Tibial artery (tissue), 4 donors: ENCODE measurements around the gene RASAL1.

Source experiments
- DNase-seq, 2 donors: peaks; one replicate each; pipeline ENCODE4 v3.0.0-alpha.2; 2019
- H3K27ac ChIP-seq, 2 donors: fragments of 200-600 bp; sonication (generic) in 1 of 2; 1 replicate in 1 of 2; 2 replicates in 1 of 2; pipeline ENCODE4 v1.5.1; 2018 to 2019; ENCODE audit warnings: mild to moderate bottlenecking in 1 of 2
- H3K27me3 ChIP-seq, 2 donors: fragments of 200-600 bp; sonication (generic) in 1 of 2; one replicate each; pipeline versions ENCODE4 v1.5.1 to v1.6.0; 2016 to 2019
- H3K36me3 ChIP-seq, 3 donors: fragments of 200-600 bp; sonication (generic) in 2 of 3; one replicate each; pipeline ENCODE4 v1.5.1; 2016 to 2019; ENCODE audit warnings: mild to moderate bottlenecking in 2 of 3
- H3K4me1 ChIP-seq, 4 donors: fragments of 200-600 bp; sonication (generic) in 2 of 4; 1 replicate in 3 of 4; 2 replicates in 1 of 4; pipeline ENCODE4 v1.5.1; 2016 to 2019
- H3K4me3 ChIP-seq, 2 donors: fragments of 200-600 bp; sonication (generic) in 1 of 2; 1 replicate in 1 of 2; 2 replicates in 1 of 2; pipeline ENCODE4 v1.5.1; 2018 to 2019; ENCODE audit warnings: mild to moderate bottlenecking in 2 of 2
- H3K9me3 ChIP-seq, 3 donors: fragments of 200-600 bp; sonication (generic) in 1 of 3; one replicate each; pipeline ENCODE4 v1.5.1; 2016 to 2019
- intact Hi-C: fragments of 100-400 bp; cut with DNase I; formaldehyde crosslinking; loops from one replicate; pipeline ENCODE4 v1.15.0; 2023; ENCODE audit warnings: low total_unique reads
- TF ChIP-seq, protein P1 (sequence below), 2 experiments: fragments of 200-600 bp in 1 of 2; fragments of 450-650 bp in 1 of 2; IDR thresholded peaks; one replicate each; pipeline ENCODE4 v1.5.1; 2017 to 2019; ENCODE audit warnings: antibody characterized with exemption in 2 of 2, mild to moderate bottlenecking in 1 of 2, moderate library complexity in 1 of 2

RASAL1 gene

GRCh38 chr12:113159937-113160336 is 24.4 kb upstream of the RASAL1 start:
- TF ChIP-seq, protein P1, sequence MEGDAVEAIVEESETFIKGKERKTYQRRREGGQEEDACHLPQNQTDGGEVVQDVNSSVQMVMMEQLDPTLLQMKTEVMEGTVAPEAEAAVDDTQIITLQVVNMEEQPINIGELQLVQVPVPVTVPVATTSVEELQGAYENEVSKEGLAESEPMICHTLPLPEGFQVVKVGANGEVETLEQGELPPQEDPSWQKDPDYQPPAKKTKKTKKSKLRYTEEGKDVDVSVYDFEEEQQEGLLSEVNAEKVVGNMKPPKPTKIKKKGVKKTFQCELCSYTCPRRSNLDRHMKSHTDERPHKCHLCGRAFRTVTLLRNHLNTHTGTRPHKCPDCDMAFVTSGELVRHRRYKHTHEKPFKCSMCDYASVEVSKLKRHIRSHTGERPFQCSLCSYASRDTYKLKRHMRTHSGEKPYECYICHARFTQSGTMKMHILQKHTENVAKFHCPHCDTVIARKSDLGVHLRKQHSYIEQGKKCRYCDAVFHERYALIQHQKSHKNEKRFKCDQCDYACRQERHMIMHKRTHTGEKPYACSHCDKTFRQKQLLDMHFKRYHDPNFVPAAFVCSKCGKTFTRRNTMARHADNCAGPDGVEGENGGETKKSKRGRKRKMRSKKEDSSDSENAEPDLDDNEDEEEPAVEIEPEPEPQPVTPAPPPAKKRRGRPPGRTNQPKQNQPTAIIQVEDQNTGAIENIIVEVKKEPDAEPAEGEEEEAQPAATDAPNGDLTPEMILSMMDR (IDR thresholded peaks at IDR 0.05) = no peak
- Histone ChIP-seq H3K9me3 (no peaks in the 10 kb centered on the region), H3K36me3 (peaks cover 65 to 79% (median 71%) of the 10 kb centered on the region in 3 donors), H3K4me3 (no peak overlapping the region), H3K27ac (no peak overlapping the region), H3K4me1 (peaks cover 0 to 3% (median under 1%) of the 10 kb centered on the region in 4 donors), H3K27me3 (peaks cover 0 to 18% of the 10 kb centered on the region in 2 donors)
- no peak for DNase-seq
- intact Hi-C loops = loop anchor here (5.0 kb wide), 1 partner anchor 108 kb away; no protein-coding TSS in a partner anchor

DNA sequence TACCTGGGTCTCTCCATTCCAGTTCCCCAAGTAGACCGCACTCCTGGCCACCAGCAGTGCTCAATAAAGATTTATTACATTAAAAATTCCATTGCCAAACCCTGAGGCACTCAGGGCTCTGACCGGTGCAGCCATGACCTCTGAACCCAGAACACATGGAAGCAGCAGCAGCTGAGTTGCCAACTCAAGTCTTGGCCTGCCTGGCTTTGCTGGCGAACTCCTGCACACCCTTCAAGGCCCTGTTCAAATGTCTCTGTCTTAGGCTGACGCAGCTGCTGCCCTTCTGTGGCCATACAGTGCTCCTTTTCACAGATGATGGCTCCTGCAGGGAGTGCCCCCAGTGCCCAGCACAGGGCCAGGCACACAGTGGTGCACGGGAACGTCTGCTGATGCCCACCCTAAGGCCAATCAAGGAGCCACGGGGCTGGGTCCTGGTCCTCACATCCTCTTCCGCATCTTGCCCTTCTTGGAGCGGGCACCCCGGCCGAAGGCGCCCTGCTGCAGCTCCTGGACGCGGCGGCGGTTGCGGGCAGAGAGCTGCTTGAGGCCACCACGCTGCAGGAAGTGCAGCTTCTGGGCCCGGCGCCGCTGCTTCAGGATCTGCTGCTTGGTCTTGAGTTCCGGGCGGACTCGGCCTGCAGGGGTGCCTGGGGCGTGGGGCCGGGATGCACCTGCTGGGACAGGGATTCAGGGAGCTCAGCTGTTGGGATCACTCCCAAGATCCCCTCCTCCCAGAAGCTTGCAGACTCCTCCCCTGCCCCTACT is 23.1 kb upstream of the RASAL1 start:
- no peak for DNase-seq

GRCh38 chr12:113157218-113157859 is 21.8 kb upstream of the RASAL1 start:
- peaks cover 0 to 26% of the 10 kb centered on the region in 2 donors for H3K27me3 ChIP-seq
- H3K4me3 ChIP-seq = no peak overlapping the region
- H3K9me3 ChIP-seq = no peaks in the 10 kb centered on the region
- no peak for DNase-seq
- H3K36me3 ChIP-seq = peaks cover 40 to 53% (median 45%) of the 10 kb centered on the region in 3 donors
- H3K4me1 ChIP-seq = peaks cover 0 to 26% (median 17%) of the 10 kb centered on the region in 4 donors
- no peak overlapping the region for H3K27ac ChIP-seq
- TF ChIP-seq, protein P1 (IDR thresholded peaks at IDR 0.05) = no peak
- intact Hi-C loops = no loop called here

More for the DNA sequence above, 23.1 kb upstream of the RASAL1 start:
- TF ChIP-seq, protein P1 (IDR thresholded peaks at IDR 0.05) = no peak
- Histone ChIP-seq H3K36me3 (peaks cover 53 to 66% (median 58%) of the 10 kb centered on the region in 3 donors), H3K4me1 (peaks cover 0 to 14% (median 6%) of the 10 kb centered on the region in 4 donors), H3K9me3 (no peaks in the 10 kb centered on the region), H3K4me3 (no peak overlapping the region), H3K27me3 (peaks cover 0 to 28% of the 10 kb centered on the region in 2 donors), H3K27ac (no peak overlapping the region)
- intact Hi-C loops = no loop called here

- Histone ChIP-seq H3K4me3 (no peak overlapping the region), H3K27me3 (peaks cover 0 to 41% of the 10 kb centered on the region in 2 donors), H3K27ac (no peak overlapping the region), H3K9me3 (no peaks in the 10 kb centered on the region), H3K4me1 (peaks cover 0 to 26% (median 17%) of the 10 kb centered on the region in 4 donors), H3K36me3 (peaks cover 25 to 36% (median 28%) of the 10 kb centered on the region in 3 donors)
- intact Hi-C loops = no loop called here
- TF ChIP-seq, protein P1 (IDR thresholded peaks at IDR 0.05) = no peak
- DNase-seq = no peak
Observed at GRCh38 chr12:113155646-113156045, 20.1 kb upstream of the RASAL1 start.

DNA sequence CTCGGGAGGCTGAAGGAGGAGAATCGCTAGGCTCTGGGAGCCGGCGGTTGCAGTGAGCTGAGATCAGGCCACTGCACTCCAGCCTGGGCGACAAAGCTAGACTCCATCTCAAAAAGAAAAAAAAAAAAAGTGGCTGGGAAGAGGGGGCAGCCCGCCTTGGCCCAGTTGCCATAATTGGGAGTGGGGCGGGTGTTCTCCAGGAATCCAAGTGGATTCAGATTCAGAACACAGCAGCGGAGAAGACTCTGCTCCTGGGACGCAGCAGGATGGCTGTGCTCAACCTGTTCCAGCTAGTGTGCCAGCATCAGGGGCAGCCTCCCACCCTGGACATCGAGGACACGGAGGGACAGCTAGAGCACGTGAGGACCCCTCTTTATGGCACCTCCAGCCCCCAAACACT is 19.5 kb upstream of the RASAL1 start:
- intact Hi-C loops = no loop called here
- DNase-seq = no peak

More for the DNA sequence above, 19.5 kb upstream of the RASAL1 start:
- TF ChIP-seq, protein P1 (IDR thresholded peaks at IDR 0.05) = no peak
- Histone ChIP-seq H3K27ac (no peak overlapping the region), H3K4me3 (no peak overlapping the region), H3K27me3 (peaks cover 0 to 47% of the 10 kb centered on the region in 2 donors), H3K4me1 (peaks cover 0 to 26% (median 17%) of the 10 kb centered on the region in 4 donors), H3K36me3 (peaks cover 19 to 30% (median 22%) of the 10 kb centered on the region in 3 donors), H3K9me3 (no peaks in the 10 kb centered on the region)
